ENCODE measurements around the gene B4GALT4. TPM values are rescaled to one million over a fixed set of nuclear protein-coding genes. Genes with fewer than 3 reads are reported as not detected.
"Not testable (repeated sequence)": the region's sequence is repeated elsewhere in the genome, so short reads cannot be mapped to it uniquely, and the experiment has no call there.

Gene B4GALT4
- total and polyA plus RNA-seq, 3 donors from 2014 or later: 13.5 to 19.4 (median 17.7) TPM

DNA sequence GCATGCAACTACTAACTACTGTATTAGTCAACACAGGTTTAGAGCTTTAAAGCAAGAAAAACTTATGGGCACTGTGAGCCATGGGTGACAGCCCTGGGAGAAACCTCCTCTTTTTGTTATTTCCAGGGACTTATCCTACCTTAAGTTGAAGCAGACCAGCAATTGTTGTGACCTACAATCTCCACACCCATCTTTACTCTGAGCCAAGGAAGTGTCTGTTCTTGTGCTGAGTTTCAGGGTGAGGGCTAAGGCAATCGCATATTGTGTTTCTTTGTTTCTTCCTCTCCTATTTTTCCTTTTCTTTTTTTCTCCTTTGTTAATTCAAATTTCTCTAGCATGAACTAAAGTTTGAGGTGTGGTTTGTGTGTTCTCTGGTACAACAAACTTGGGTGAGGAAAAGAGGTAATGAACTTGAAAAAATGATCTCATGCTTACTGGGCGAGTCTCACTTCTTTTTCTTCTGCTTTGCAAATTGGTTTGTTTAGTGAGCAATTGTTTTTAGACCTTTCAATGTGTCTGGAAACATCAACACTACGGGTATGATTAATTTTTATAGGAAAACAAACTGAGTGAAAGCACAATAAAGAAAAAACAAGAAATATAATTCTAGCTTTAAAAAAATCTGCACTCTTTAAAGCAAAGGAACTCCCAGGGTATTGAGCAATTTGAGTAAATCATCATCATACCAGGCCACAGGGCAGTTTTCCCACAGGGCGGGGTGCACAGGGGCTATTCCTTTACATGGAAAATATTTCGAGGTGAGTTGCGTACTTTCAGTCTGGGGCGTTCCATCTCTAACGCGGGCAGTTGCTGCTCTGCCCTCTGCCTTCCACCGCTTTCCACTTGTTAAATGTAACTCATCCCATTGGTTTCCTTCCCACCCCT, 64.6 kb downstream of the B4GALT4 start:
- H3K9me3 ChIP-seq: no peaks in the 10 kb centered on the region
- DNase-seq: no peak
- intact Hi-C loops (cut with DNase I; ENCODE audit: low total_unique reads): no loop called here
- H3K36me3 ChIP-seq (ENCODE audit: low read depth, missing control alignments): no peaks in the 10 kb centered on the region
- WGBS, 2 donors: 87 to 88% methylated on average over 10 of the region's 10 CpGs
- no peak overlapping the region for H3K27ac ChIP-seq
- TF ChIP-seq CTCF (IDR thresholded peaks at IDR 0.05): no peak
- no peak for TF ChIP-seq POLR2A (IDR thresholded peaks at IDR 0.05)
- H3K27me3 ChIP-seq: no peaks in the 10 kb centered on the region
- no peaks in the 10 kb centered on the region for H3K4me1 ChIP-seq
- H3K4me3 ChIP-seq: no peak overlapping the region

DNA sequence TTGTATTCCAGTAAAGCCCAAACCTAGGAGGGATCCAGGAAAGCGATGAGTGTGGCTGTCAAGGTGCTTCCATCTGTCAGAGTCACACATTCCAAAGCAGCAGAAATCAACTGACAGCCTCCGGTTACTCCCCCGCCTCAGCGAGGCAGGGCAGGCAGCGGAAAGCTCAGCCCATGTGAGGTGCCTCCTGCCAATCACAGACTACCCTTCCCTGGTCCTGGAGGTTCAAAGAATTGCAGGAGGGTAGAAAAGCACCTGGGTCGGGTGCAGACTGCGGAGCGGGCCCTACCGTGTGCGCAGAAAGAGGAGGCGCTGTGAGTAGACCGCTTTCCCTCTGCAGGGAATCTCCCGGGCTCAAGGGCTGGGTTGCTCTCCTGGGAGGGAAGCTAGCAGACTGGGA, 67.4 kb downstream of the B4GALT4 start, which contains the start of gene UPK1B:
UPK1B (plus strand) TSS at position 274 of the 400 bp plus-strand sequence. CDS start 13,144 bp downstream, outside the sequence.
- H3K4me1 ChIP-seq: no peaks in the 10 kb centered on the region
- WGBS, 2 donors: 33 to 40% methylated on average over 10 to 13 of the region's 13 CpGs

GRCh38 chr3:119170821-119171220, 69.9 kb downstream of the B4GALT4 start:
- H3K9me3 ChIP-seq: no peaks in the 10 kb centered on the region
- no peaks in the 10 kb centered on the region for H3K4me1 ChIP-seq
- 90 to 92% methylated on average over 3 of the region's 3 CpGs for WGBS, 2 donors
- intact Hi-C loops (cut with DNase I; ENCODE audit: low total_unique reads): no loop called here
- no peaks in the 10 kb centered on the region for H3K36me3 ChIP-seq (ENCODE audit: low read depth, missing control alignments)
- no peak for DNase-seq
- no peak overlapping the region for H3K4me3 ChIP-seq
- H3K27ac ChIP-seq: no peak overlapping the region
- H3K27me3 ChIP-seq: no peaks in the 10 kb centered on the region
- TF ChIP-seq CTCF (IDR thresholded peaks at IDR 0.05): no peak
- no peak for TF ChIP-seq POLR2A (IDR thresholded peaks at IDR 0.05)

More for the DNA sequence above, 67.4 kb downstream of the B4GALT4 start, which contains the start of gene UPK1B:
- intact Hi-C loops (cut with DNase I; ENCODE audit: low total_unique reads): no loop called here
- Histone ChIP-seq H3K36me3 (ENCODE audit: low read depth, missing control alignments) (no peaks in the 10 kb centered on the region), H3K9me3 (no peaks in the 10 kb centered on the region), H3K27me3 (no peaks in the 10 kb centered on the region), H3K27ac (no peak within 1 kb of the TSS), H3K4me3 (no peak within 1 kb of the TSS)
- no peak for DNase-seq
- no peak for TF ChIP-seq CTCF (IDR thresholded peaks at IDR 0.05)
- TF ChIP-seq POLR2A (IDR thresholded peaks at IDR 0.05): no peak

DNA sequence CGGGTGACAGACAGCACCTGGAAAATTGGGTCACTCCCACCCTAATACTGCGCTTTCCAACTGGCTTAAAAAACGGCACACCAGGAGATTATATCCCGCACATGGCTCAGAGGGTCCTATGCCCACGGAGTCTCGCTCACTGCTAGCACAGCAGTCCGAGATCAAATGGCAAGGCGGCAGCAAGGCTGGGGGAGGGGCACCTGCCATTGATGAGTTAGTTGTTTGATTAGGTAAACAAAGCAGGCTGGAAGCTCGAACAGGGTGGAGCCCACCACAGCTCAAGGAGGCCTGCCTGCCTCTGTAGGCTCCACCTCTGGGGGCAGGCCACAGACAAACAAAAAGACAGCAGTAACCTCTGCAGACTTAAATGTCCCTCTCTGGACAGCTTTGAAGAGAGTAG, 75.9 kb downstream of the B4GALT4 start:
- H3K9me3 ChIP-seq; H3K27ac ChIP-seq; DNase-seq; intact Hi-C loops (cut with DNase I; ENCODE audit: low total_unique reads); H3K27me3 ChIP-seq; H3K36me3 ChIP-seq (ENCODE audit: low read depth, missing control alignments); H3K4me1 ChIP-seq; H3K4me3 ChIP-seq: not testable (repeated sequence)
- 85 to 86% methylated on average over 9 of the region's 9 CpGs for whole genome bisulfite sequencing, 2 donors

Other genes with a start within 250 kb of the B4GALT4 start
- 100 to 1,000 TPM in 1 of 2 donors, 10 to 100 TPM in 1; 80.0 to 105 TPM for gene IGSF11, start 206.0 kb downstream of the B4GALT4 start, total RNA-seq
- 99.1 TPM for gene IGSF11, start 206.0 kb downstream of the B4GALT4 start, polyA plus RNA-seq (ENCODE audit: insufficient read depth, low read depth, low replicate concordance)
- gene TEX55, start 94.7 kb downstream of the B4GALT4 start, total RNA-seq: 100 to 1,000 TPM in 1 of 2 donors, 10 to 100 TPM in 1; 70.4 to 158 TPM
- 176 TPM for gene TEX55, start 94.7 kb downstream of the B4GALT4 start, polyA plus RNA-seq (ENCODE audit: insufficient read depth, low read depth, low replicate concordance)
- under 1 TPM; 0.50 to 0.79 TPM for gene UPK1B, start 67.3 kb downstream of the B4GALT4 start, total RNA-seq
- gene UPK1B, start 67.3 kb downstream of the B4GALT4 start, polyA plus RNA-seq (ENCODE audit: insufficient read depth, low read depth, low replicate concordance): 2.2 TPM
- gene ARHGAP31, start 53.5 kb upstream of the B4GALT4 start, total RNA-seq: 1 to 10 TPM; 5.2 to 5.6 TPM
- gene ARHGAP31, start 53.5 kb upstream of the B4GALT4 start, polyA plus RNA-seq (ENCODE audit: insufficient read depth, low read depth, low replicate concordance): 6.2 TPM
- gene TMEM39A, start 222.7 kb upstream of the B4GALT4 start, total RNA-seq: 10 to 100 TPM; 39.8 to 46.0 TPM
- 33.5 TPM for gene TMEM39A, start 222.7 kb upstream of the B4GALT4 start, polyA plus RNA-seq (ENCODE audit: insufficient read depth, low read depth, low replicate concordance)
- gene POGLUT1, start 228.1 kb upstream of the B4GALT4 start, total RNA-seq: 10 to 100 TPM; 11.4 to 11.6 TPM
- 8.8 TPM for gene POGLUT1, start 228.1 kb upstream of the B4GALT4 start, polyA plus RNA-seq (ENCODE audit: insufficient read depth, low read depth, low replicate concordance)